ENCODE data around the gene CRACDL. TPM values are rescaled to one million over a fixed set of nuclear protein-coding genes. Genes with fewer than 3 reads are reported as not detected.
A peak's percentile ranks its signal among the peaks of the same experiment; 100 is the strongest.

Gene CRACDL
- total and polyA plus RNA-seq, 2 donors (not counting 3 experiments of a cell fraction or from before 2014, with no cell fraction given): 0.92 to 6.3 TPM

- H3K79me2 ChIP-seq (ENCODE audit: control insufficient read depth, insufficient read depth, low read length): no peaks in the 10 kb centered on the region
- H3K4me1 ChIP-seq (ENCODE audit: control insufficient read depth, extremely low read depth, insufficient read depth, low read length): peaks cover 32% of the 10 kb centered on the region
- no peak overlapping the region for H3K9ac ChIP-seq (replicated peaks; ENCODE audit: extremely low read depth, insufficient read depth, low read length)
- intact Hi-C loops (cut with micrococcal nuclease): no loop called here
- no peak for TF ChIP-seq POLR2AphosphoS5 (IDR thresholded peaks at IDR 0.05; ENCODE audit: insufficient read depth, low read depth, low read length)
- no peaks in the 10 kb centered on the region for H4K20me1 ChIP-seq (replicated peaks; ENCODE audit: control insufficient read depth, extremely low read depth, insufficient read depth, low read length)
- dilution Hi-C loops (cut with MboI; ENCODE audit: extremely low pct_ligation_motif_present, low sequenced_read_pairs): no loop called here
- no peaks in the 10 kb centered on the region for H3K9me1 ChIP-seq (replicated peaks; ENCODE audit: control insufficient read depth, extremely low read depth, insufficient read depth, low read length)
- no peak overlapping the region for H3K4me3 ChIP-seq (replicated peaks in 1 of 3; ENCODE audit: insufficient read depth in 1 of 3, low read depth in 1 of 3, low read length in 3 of 3)
- H3K27me3 ChIP-seq (ENCODE audit: control insufficient read depth in 2 of 2, insufficient read depth in 2 of 2, low read length in 2 of 2): no peaks in the 10 kb centered on the region
- no peaks in the 10 kb centered on the region for H3K36me3 ChIP-seq (ENCODE audit: control insufficient read depth in 2 of 2, extremely low read depth in 1 of 2, insufficient read depth in 2 of 2, low read length in 2 of 2)
- FAIRE-seq (no peak), DNase-seq (ENCODE audit: low read depth, low spot score) (no peak)
- no TSS peak for BruUV-seq (replicated peaks)
- H2AFZ ChIP-seq (ENCODE audit: low read depth, low read length): no peak overlapping the region
- H3K9me3 ChIP-seq (replicated peaks; ENCODE audit: control insufficient read depth, insufficient read depth, low read length): no peaks in the 10 kb centered on the region
- H3K4me2 ChIP-seq (ENCODE audit: insufficient read depth, low read length): no peak overlapping the region
- ChIA-PET CTCF (interaction anchor here (1.8 to 5.5 kb wide), 2 partner anchors 27 to 181 kb away, joined by 3 to 65 read pairs; no protein-coding TSS in a partner anchor), POLR2A (no interaction called here)
- H3K27ac ChIP-seq (ENCODE audit: insufficient read depth, low read depth, low read length): no peak overlapping the region
Measured at GRCh38 chr2:98830571-98831145, 105.4 kb downstream of the CRACDL start.

GRCh38 chr2:98829581-98830270 is 106.3 kb downstream of the CRACDL start:
- Histone ChIP-seq H3K9me1 (replicated peaks; ENCODE audit: control insufficient read depth, extremely low read depth, insufficient read depth, low read length) (no peaks in the 10 kb centered on the region), H3K79me2 (ENCODE audit: control insufficient read depth, insufficient read depth, low read length) (no peaks in the 10 kb centered on the region), H3K36me3 (ENCODE audit: control insufficient read depth in 2 of 2, extremely low read depth in 1 of 2, insufficient read depth in 2 of 2, low read length in 2 of 2) (no peaks in the 10 kb centered on the region), H4K20me1 (replicated peaks; ENCODE audit: control insufficient read depth, extremely low read depth, insufficient read depth, low read length) (no peaks in the 10 kb centered on the region), H2AFZ (ENCODE audit: low read depth, low read length) (no peak overlapping the region), H3K27me3 (ENCODE audit: control insufficient read depth in 2 of 2, insufficient read depth in 2 of 2, low read length in 2 of 2) (no peaks in the 10 kb centered on the region), H3K4me1 (ENCODE audit: control insufficient read depth, extremely low read depth, insufficient read depth, low read length) (peaks cover 32% of the 10 kb centered on the region), H3K9me3 (replicated peaks; ENCODE audit: control insufficient read depth, insufficient read depth, low read length) (no peaks in the 10 kb centered on the region), H3K4me2 (ENCODE audit: insufficient read depth, low read length) (no peak overlapping the region), H3K27ac (ENCODE audit: insufficient read depth, low read depth, low read length) (no peak overlapping the region), H3K9ac (replicated peaks; ENCODE audit: extremely low read depth, insufficient read depth, low read length) (no peak overlapping the region), H3K4me3 (replicated peaks in 1 of 3; ENCODE audit: insufficient read depth in 1 of 3, low read depth in 1 of 3, low read length in 3 of 3) (no peak overlapping the region)
- POLR2A ChIA-PET: interaction anchor here (1.2 kb wide), 1 partner anchor 8 kb away, joined by 3 read pairs; no protein-coding TSS in a partner anchor
- CTCF ChIA-PET: interaction anchor here (1.2 to 5.5 kb wide), 4 partner anchors 12 to 180 kb away, joined by 3 to 65 read pairs (median 4); no protein-coding TSS in a partner anchor
- FAIRE-seq (no peak), DNase-seq (ENCODE audit: low read depth, low spot score) (no peak)
- intact Hi-C loops (cut with micrococcal nuclease): no loop called here
- dilution Hi-C loops (cut with MboI; ENCODE audit: extremely low pct_ligation_motif_present, low sequenced_read_pairs): no loop called here
- TF ChIP-seq EZH2 (IDR thresholded peaks at IDR 0.05; ENCODE audit: borderline replicate concordance, low read depth, low read length, severe bottlenecking): no peak
- TF ChIP-seq GATA2 (IDR thresholded peaks at IDR 0.05; ENCODE audit: insufficient read depth, insufficient read length, low read depth, low read length): no peak
- TF ChIP-seq MAX (IDR thresholded peaks at IDR 0.05; ENCODE audit: insufficient read depth, insufficient read length): no peak
- no peak for TF ChIP-seq JUN (IDR thresholded peaks at IDR 0.05; ENCODE audit: borderline replicate concordance, insufficient read depth, insufficient read length, low read depth)
- TF ChIP-seq CTCF (IDR thresholded peaks at IDR 0.05; ENCODE audit: extremely low read depth in 1 of 2, insufficient read depth in 1 of 2, low read depth in 1 of 2, low read length in 2 of 2): no peak
- no peak for TF ChIP-seq MYC (IDR thresholded peaks at IDR 0.05; ENCODE audit: low read depth, low read length)
- TF ChIP-seq POLR2A (IDR thresholded peaks at IDR 0.05; ENCODE audit: low read depth, low read length): no peak
- TF ChIP-seq POLR2AphosphoS5 (IDR thresholded peaks at IDR 0.05; ENCODE audit: insufficient read depth, low read depth, low read length): no peak
- TF ChIP-seq FOS (IDR thresholded peaks at IDR 0.05; ENCODE audit: borderline replicate concordance, insufficient read depth, low read length): peak; percentile 50
- BruUV-seq (replicated peaks): no TSS peak
